Activated T-cell treated with anti-CD3 and anti-CD28 coated beads for 1 hour (primary cell): ENCODE results near the gene TSNAXIP1.

Experiments
- DNase-seq: peaks from one replicate; pipeline ENCODE4 v3.0.0-alpha.2; 2020; ENCODE audit warnings: low read depth

Gene TSNAXIP1, protein sequence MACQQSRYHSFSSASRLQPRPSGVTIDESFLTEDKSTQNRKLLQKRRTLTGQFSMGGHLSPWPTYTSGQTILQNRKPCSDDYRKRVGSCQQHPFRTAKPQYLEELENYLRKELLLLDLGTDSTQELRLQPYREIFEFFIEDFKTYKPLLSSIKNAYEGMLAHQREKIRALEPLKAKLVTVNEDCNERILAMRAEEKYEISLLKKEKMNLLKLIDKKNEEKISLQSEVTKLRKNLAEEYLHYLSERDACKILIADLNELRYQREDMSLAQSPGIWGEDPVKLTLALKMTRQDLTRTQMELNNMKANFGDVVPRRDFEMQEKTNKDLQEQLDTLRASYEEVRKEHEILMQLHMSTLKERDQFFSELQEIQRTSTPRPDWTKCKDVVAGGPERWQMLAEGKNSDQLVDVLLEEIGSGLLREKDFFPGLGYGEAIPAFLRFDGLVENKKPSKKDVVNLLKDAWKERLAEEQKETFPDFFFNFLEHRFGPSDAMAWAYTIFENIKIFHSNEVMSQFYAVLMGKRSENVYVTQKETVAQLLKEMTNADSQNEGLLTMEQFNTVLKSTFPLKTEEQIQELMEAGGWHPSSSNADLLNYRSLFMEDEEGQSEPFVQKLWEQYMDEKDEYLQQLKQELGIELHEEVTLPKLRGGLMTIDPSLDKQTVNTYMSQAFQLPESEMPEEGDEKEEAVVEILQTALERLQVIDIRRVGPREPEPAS

GRCh38 chr16:67806428-67807147, at the start of gene TSNAXIP1, which contains the start of gene RANBP10:
Gene TSNAXIP1, plus strand, starts transcription at chr16:67806889. Its CDS starts 261 bp downstream, at chr16:67807150.
Gene RANBP10, minus strand, starts transcription at chr16:67806560. Its CDS starts 24 bp downstream, at chr16:67806536.
- DNase-seq = peak; percentile 90

- DNase-seq = no peak
Measured at GRCh38 chr16:67758006-67758405, 48.7 kb upstream of the TSNAXIP1 start.

GRCh38 chr16:67758966-67759365, 47.7 kb upstream of the TSNAXIP1 start:
- no peak for DNase-seq

GRCh38 chr16:67760206-67760955, 46.3 kb upstream of the TSNAXIP1 start:
- no peak for DNase-seq

DNA sequence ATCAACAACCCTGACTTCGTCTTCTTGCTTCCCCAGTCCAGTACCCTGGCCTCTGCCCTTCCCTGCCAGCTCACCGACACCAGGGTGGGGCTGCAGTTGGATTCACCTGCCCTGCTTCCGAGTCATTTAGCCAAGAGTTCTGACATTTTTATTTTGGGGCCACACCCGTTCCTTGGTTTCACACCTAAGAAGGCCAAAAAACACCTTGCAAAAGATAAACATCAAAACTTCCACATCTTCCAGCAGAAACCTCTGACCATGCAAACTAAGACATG, 45.8 kb upstream of the TSNAXIP1 start:
- no peak for DNase-seq

GRCh38 chr16:67761924-67762323, 44.8 kb upstream of the TSNAXIP1 start:
- DNase-seq = no peak

- DNase-seq = no peak
Measured at GRCh38 chr16:67762385-67762784, 44.3 kb upstream of the TSNAXIP1 start.

- DNase-seq = no peak
Measured at GRCh38 chr16:67763066-67763465, 43.6 kb upstream of the TSNAXIP1 start.

- no peak for DNase-seq
Measured at GRCh38 chr16:67764158-67764667, 42.5 kb upstream of the TSNAXIP1 start.

GRCh38 chr16:67766291-67766690, 40.4 kb upstream of the TSNAXIP1 start:
- no peak for DNase-seq

GRCh38 chr16:67767953-67768352, 38.7 kb upstream of the TSNAXIP1 start:
- DNase-seq = no peak

- DNase-seq = no peak
Measured at GRCh38 chr16:67770346-67770991, 36.2 kb upstream of the TSNAXIP1 start.

DNA sequence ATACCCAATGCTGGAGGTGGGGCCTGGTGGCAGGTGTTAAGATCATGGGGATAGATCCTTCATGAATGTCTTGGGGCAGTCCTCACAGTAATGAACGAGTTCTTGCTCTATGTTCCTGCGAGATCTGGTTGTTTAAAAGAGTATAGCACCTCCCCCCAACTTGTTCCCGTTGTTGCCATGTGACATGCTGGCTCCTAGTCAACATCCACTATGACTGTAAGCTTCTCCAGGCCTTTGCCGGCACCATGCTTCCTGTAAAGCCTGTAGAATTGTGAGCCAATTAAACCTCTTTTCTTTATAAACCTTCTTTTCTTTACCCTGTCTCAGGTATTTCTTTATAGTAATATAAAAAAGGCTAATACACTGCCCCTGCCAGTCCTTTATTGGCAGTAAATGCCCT, 33.6 kb upstream of the TSNAXIP1 start:
- no peak for DNase-seq

- DNase-seq = no peak
Measured at GRCh38 chr16:67773569-67774456, 32.9 kb upstream of the TSNAXIP1 start.

GRCh38 chr16:67774457-67774853, 32.2 kb upstream of the TSNAXIP1 start:
- no peak for DNase-seq

GRCh38 chr16:67775273-67775672, 31.4 kb upstream of the TSNAXIP1 start:
- DNase-seq = no peak

- DNase-seq = no peak
Measured at GRCh38 chr16:67779256-67780014, 27.3 kb upstream of the TSNAXIP1 start.

- no peak for DNase-seq
Measured at GRCh38 chr16:67780847-67781564, 25.7 kb upstream of the TSNAXIP1 start.

DNA sequence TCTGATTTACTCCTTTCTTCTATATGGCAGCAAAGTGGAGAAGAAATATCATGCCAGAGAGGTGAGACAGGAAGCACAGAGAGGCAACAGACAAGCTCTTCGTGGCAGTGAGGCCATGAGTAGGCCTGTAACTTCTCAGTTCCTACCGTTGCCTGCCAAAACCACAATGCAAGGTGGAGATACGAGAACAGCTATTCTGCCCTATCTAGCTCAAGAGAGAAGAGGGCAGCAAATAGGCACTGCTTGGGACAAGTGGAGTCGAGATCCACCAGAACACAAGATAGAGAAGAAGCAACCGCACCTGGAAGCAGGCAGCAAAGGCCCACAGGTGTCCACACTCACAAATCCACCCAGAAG, 25.1 kb upstream of the TSNAXIP1 start:
- DNase-seq = no peak
